H9 (cell line): ENCODE data around the gene POLN. TPM values are rescaled to one million over a fixed set of nuclear protein-coding genes. Genes with fewer than 3 reads are reported as not detected.

Source experiments
- DNase-seq: peaks from one replicate; pipeline ENCODE4 v3.0.0-alpha.2; 2017
- H2AFZ ChIP-seq: one replicate; pipeline ENCODE4 v1.6.1; 2013; ENCODE audit warnings: mild to moderate bottlenecking, low read length, control low read depth, moderate library complexity
- H2AK5ac ChIP-seq: 2 replicates; pipeline ENCODE4 v1.6.1; 2013; ENCODE audit warnings: low read length, control low read depth, mixed read lengths; ENCODE audit not compliant: insufficient read length
- H2BK120ac ChIP-seq: one replicate; pipeline ENCODE4 v1.6.1; 2013; ENCODE audit warnings: low read depth, mild to moderate bottlenecking, low read length, control low read depth, inconsistent platforms; ENCODE audit not compliant: poor library complexity, severe bottlenecking
- H2BK12ac ChIP-seq: 2 replicates; pipeline ENCODE4 v1.6.1; 2013; ENCODE audit warnings: low read length, control low read depth, mixed read lengths, low read depth; ENCODE audit not compliant: insufficient read length
- H2BK15ac ChIP-seq: 2 replicates; pipeline ENCODE4 v1.6.1; 2013; ENCODE audit warnings: low read depth, low read length, control low read depth
- H2BK20ac ChIP-seq: one replicate; pipeline ENCODE4 v1.6.1; 2013; ENCODE audit warnings: low read depth, mild to moderate bottlenecking, low read length, control low read depth, inconsistent platforms; ENCODE audit not compliant: poor library complexity, severe bottlenecking
- H2BK5ac ChIP-seq: 2 replicates; pipeline ENCODE4 v1.6.1; 2013; ENCODE audit warnings: low read length, control low read depth, mixed read lengths; ENCODE audit not compliant: insufficient read length
- H3K14ac ChIP-seq: 2 replicates; pipeline ENCODE4 v1.6.1; 2013; ENCODE audit warnings: low read length, control low read depth; ENCODE audit not compliant: insufficient read depth
- H3K18ac ChIP-seq: 2 replicates; pipeline ENCODE4 v1.6.1; 2013; ENCODE audit warnings: low read depth, mild to moderate bottlenecking, mixed read lengths, low read length, control low read depth; ENCODE audit not compliant: insufficient read length
- H3K23ac ChIP-seq: 2 replicates; pipeline ENCODE4 v1.6.1; 2013; ENCODE audit warnings: low read length, control low read depth, mixed read lengths, low read depth; ENCODE audit not compliant: insufficient read length
- H3K23me2 ChIP-seq: 2 replicates; pipeline ENCODE4 v1.6.1; 2013; ENCODE audit warnings: low read depth, mild to moderate bottlenecking, mixed read lengths, low read length, control low read depth; ENCODE audit not compliant: insufficient read length, poor library complexity, severe bottlenecking
- H3K27ac ChIP-seq: 2 replicates; pipeline ENCODE4 v1.5.1; 2013; ENCODE audit warnings: low read length, control low read depth, mixed read lengths, low read depth; ENCODE audit not compliant: insufficient read length
- H3K27me3 ChIP-seq: 2 replicates; pipeline ENCODE4 v1.6.1; 2013; ENCODE audit warnings: low read length, control low read depth, inconsistent platforms; ENCODE audit not compliant: insufficient read depth
- H3K4ac ChIP-seq: 2 replicates; pipeline ENCODE4 v1.6.1; 2013; ENCODE audit warnings: low read depth, mild to moderate bottlenecking, control low read depth, inconsistent platforms, low read length, moderate library complexity
- H3K4me1 ChIP-seq: 2 replicates; pipeline ENCODE4 v1.6.1; 2013; ENCODE audit warnings: low read length, control low read depth, inconsistent platforms; ENCODE audit not compliant: insufficient read depth
- H3K4me2 ChIP-seq: 2 replicates; pipeline ENCODE4 v1.6.1; 2013; ENCODE audit warnings: low read length, control low read depth, mixed read lengths; ENCODE audit not compliant: insufficient read length, insufficient read depth
- H3K56ac ChIP-seq: 2 replicates; pipeline ENCODE4 v1.6.1; 2013; ENCODE audit warnings: low read depth, mild to moderate bottlenecking, mixed read lengths, low read length, control low read depth; ENCODE audit not compliant: insufficient read length
- H3K79me1 ChIP-seq: 2 replicates; pipeline ENCODE4 v1.6.1; 2013; ENCODE audit warnings: low read depth, mild to moderate bottlenecking, moderate library complexity, low read length, control low read depth, inconsistent platforms; ENCODE audit not compliant: insufficient read depth, poor library complexity, severe bottlenecking
- H3K79me2 ChIP-seq: 2 replicates; pipeline ENCODE4 v1.6.1; 2013; ENCODE audit warnings: low read length, control low read depth, inconsistent platforms; ENCODE audit not compliant: insufficient read depth
- H3K9ac ChIP-seq: 2 replicates; pipeline ENCODE4 v1.6.1; 2013; ENCODE audit warnings: low read length, control low read depth, mixed read lengths; ENCODE audit not compliant: insufficient read length; ENCODE audit errors: extremely low read depth
- H3K9me3 ChIP-seq: one replicate; pipeline ENCODE4 v1.6.1; 2013; ENCODE audit warnings: low read depth, low read length, inconsistent platforms; ENCODE audit not compliant: control insufficient read depth
- H3T11ph ChIP-seq: one replicate; pipeline ENCODE4 v1.6.1; 2013; ENCODE audit warnings: mild to moderate bottlenecking, low read length, control low read depth, inconsistent platforms
- H4K20me1 ChIP-seq: one replicate; pipeline ENCODE4 v1.6.1; 2013; ENCODE audit not compliant: control insufficient read depth, insufficient read length, insufficient read depth
- H4K5ac ChIP-seq: 2 replicates; pipeline ENCODE4 v1.6.1; 2013; ENCODE audit warnings: low read depth, mild to moderate bottlenecking, mixed read lengths, low read length, control low read depth; ENCODE audit not compliant: insufficient read length
- H4K8ac ChIP-seq: replicated peaks from 2 replicates; pipeline ENCODE4 v1.6.1; 2013; ENCODE audit warnings: low read length, control low read depth, mixed read lengths, low read depth; ENCODE audit not compliant: insufficient read length
- H4K91ac ChIP-seq: 2 replicates; pipeline ENCODE4 v1.6.1; 2013; ENCODE audit warnings: low read depth, mild to moderate bottlenecking, moderate library complexity, mixed read lengths, low read length, control low read depth; ENCODE audit not compliant: insufficient read length
- H3K27ac Mint-ChIP-seq, 3 experiments: 2 replicates in 2 of 3; 3 replicates in 1 of 3; pipeline ENCODE4 v1.8.0; 2020 to 2021; ENCODE audit warnings: mixed read lengths in 3 of 3, mild to moderate bottlenecking in 1 of 3, moderate library complexity in 1 of 3
- H3K27me3 Mint-ChIP-seq: 2 replicates; pipeline ENCODE4 v1.8.0; 2021; ENCODE audit warnings: low read depth, mild to moderate bottlenecking, moderate library complexity, mixed read lengths
- H3K36me3 Mint-ChIP-seq, 3 experiments: 2 replicates in 2 of 3; 3 replicates in 1 of 3; pipeline ENCODE4 v1.8.0; 2020 to 2021; ENCODE audit warnings: low read depth in 3 of 3, mixed read lengths in 3 of 3; ENCODE audit not compliant: insufficient read depth in 1 of 3
- H3K4me1 Mint-ChIP-seq, 2 experiments: 2 replicates each; pipeline ENCODE4 v1.8.0; 2020; ENCODE audit warnings: mixed read lengths in 2 of 2
- H3K4me3 Mint-ChIP-seq, 2 experiments: 2 replicates in 1 of 2; 3 replicates in 1 of 2; pipeline ENCODE4 v1.8.0; 2020 to 2021; ENCODE audit warnings: mild to moderate bottlenecking in 2 of 2, mixed read lengths in 2 of 2, moderate library complexity in 1 of 2
- H3K9me3 Mint-ChIP-seq, 2 experiments: 2 replicates in 1 of 2; 3 replicates in 1 of 2; pipeline ENCODE4 v1.8.0; 2020; ENCODE audit warnings: mild to moderate bottlenecking in 2 of 2, mixed read lengths in 2 of 2, moderate library complexity in 1 of 2
- CTCF ChIP-seq: fragments of 200-600 bp; sonication (generic); conservative IDR thresholded peaks from 3 replicates; pipeline ENCODE4 v1.8.0; 2021; ENCODE audit warnings: antibody characterized with exemption, mild to moderate bottlenecking
- whole genome bisulfite sequencing: extraction: QIAGEN DNeasy Blood & Tissue Kit; methylation state at CpG from one replicate; pipeline ENCODE4 v1.1.7; 2013; ENCODE audit warnings: missing lambda C conversion rate, low lambda C conversion rate, mixed read lengths; ENCODE audit not compliant: insufficient read length; ENCODE audit errors: extremely low coverage; 5-methylcytosine and 5-hydroxymethylcytosine counted together
- total RNA-seq: library from RNA; stranded (reverse); gene quantifications from 2 replicates; pipeline ENCODE4 v1.2.1, GENCODE V29; 2021

POLN gene
- total RNA-seq, 1 experiment from 2014 or later: 0.74 TPM

GRCh38 chr4:2155246-2155645 is 86.7 kb downstream of the POLN start:
- H3K79me1 ChIP-seq: no peaks in the 10 kb centered on the region
- H3K56ac ChIP-seq: no peak overlapping the region
- H3K23me2 ChIP-seq: no peaks in the 10 kb centered on the region
- no peaks in the 10 kb centered on the region for H4K20me1 ChIP-seq
- H3K23ac ChIP-seq: no peak overlapping the region
- no peak overlapping the region for H4K5ac ChIP-seq
- no peak overlapping the region for H3K4ac ChIP-seq
- H2BK12ac ChIP-seq: no peak overlapping the region
- H3K4me1 ChIP-seq: no peaks in the 10 kb centered on the region
- no peaks in the 10 kb centered on the region for H3K9me3 ChIP-seq
- H3K4me1 Mint-ChIP-seq: no peaks in the 10 kb centered on the region
- H2BK15ac ChIP-seq: no peak overlapping the region
- H3K14ac ChIP-seq: no peak overlapping the region
- H3K27ac ChIP-seq: no peak overlapping the region
- H3K9me3 Mint-ChIP-seq: peaks cover 9 to 11% of the 10 kb centered on the region in 2 experiments; a peak in 4 of 5 replicates
- no peaks in the 10 kb centered on the region for H3K36me3 Mint-ChIP-seq
- H3K27me3 Mint-ChIP-seq: peaks cover 8% of the 10 kb centered on the region
- no peak overlapping the region for H3K18ac ChIP-seq
- no peak overlapping the region for H2BK20ac ChIP-seq
- H3K79me2 ChIP-seq: no peaks in the 10 kb centered on the region
- no peak overlapping the region for H3K4me2 ChIP-seq
- no peak overlapping the region for H3T11ph ChIP-seq
- H2AK5ac ChIP-seq: no peak overlapping the region
- no peak for DNase-seq
- H3K27ac Mint-ChIP-seq: no peak overlapping the region
- no peak overlapping the region for H4K8ac ChIP-seq
- no peak overlapping the region for H2AFZ ChIP-seq
- no peak overlapping the region for H3K4me3 Mint-ChIP-seq
- H2BK120ac ChIP-seq: no peak overlapping the region
- WGBS: no CpG with 5 or more reads among the region's 7 CpGs
- H3K9ac ChIP-seq: no peak overlapping the region
- no peak for TF ChIP-seq CTCF
- no peaks in the 10 kb centered on the region for H3K27me3 ChIP-seq
- no peak overlapping the region for H2BK5ac ChIP-seq
- no peak overlapping the region for H4K91ac ChIP-seq
